HL-60 (cell line): ENCODE measurements around the gene APC2.

Experiments
- DNase-seq, 2 experiments: peaks; one replicate each; pipeline ENCODE4 v3.0.0-alpha.2; 2010 to 2020; ENCODE audit warnings: low read depth in 1 of 2, low spot score in 1 of 2
- H3K27ac ChIP-seq: fragments of 250-450 bp; sonication (Bioruptor Pico); replicated peaks from 2 replicates; pipeline ENCODE4 v1.5.1; 2020; ENCODE audit warnings: mild to moderate bottlenecking, moderate library complexity
- H3K27me3 ChIP-seq: fragments of 250-450 bp; sonication (Bioruptor Pico); 2 replicates; pipeline ENCODE4 v1.5.1; 2021; ENCODE audit warnings: mild to moderate bottlenecking, moderate library complexity; ENCODE audit not compliant: insufficient read depth, poor library complexity, severe bottlenecking
- H3K4me3 ChIP-seq: replicated peaks from 2 replicates; pipeline ENCODE4 v1.5.1; 2011; ENCODE audit warnings: mild to moderate bottlenecking, control low read depth, low read length; ENCODE audit not compliant: insufficient read depth
- GABPA ChIP-seq: IDR thresholded peaks from 2 replicates; pipeline ENCODE4 v1.6.1; 2012; ENCODE audit warnings: low read depth
- POLR2AphosphoS5 ChIP-seq: IDR thresholded peaks from 2 replicates; pipeline ENCODE4 v1.6.1; 2012; ENCODE audit warnings: low read depth
- SPI1 ChIP-seq: IDR thresholded peaks from 2 replicates; pipeline ENCODE4 v1.6.1; 2012; ENCODE audit warnings: low read depth, mild to moderate bottlenecking, borderline replicate concordance
- TF ChIP-seq, protein P1 (sequence below): IDR thresholded peaks from one replicate; pipeline ENCODE4 v1.5.1; 2011; ENCODE audit warnings: low read length, control low read depth, inconsistent platforms; ENCODE audit not compliant: insufficient read depth
- TF ChIP-seq, protein P2 (sequence below): IDR thresholded peaks from 2 replicates; pipeline ENCODE4 v1.6.1; 2012; ENCODE audit warnings: low read depth; ENCODE audit not compliant: insufficient replicate concordance

Gene APC2

DNA sequence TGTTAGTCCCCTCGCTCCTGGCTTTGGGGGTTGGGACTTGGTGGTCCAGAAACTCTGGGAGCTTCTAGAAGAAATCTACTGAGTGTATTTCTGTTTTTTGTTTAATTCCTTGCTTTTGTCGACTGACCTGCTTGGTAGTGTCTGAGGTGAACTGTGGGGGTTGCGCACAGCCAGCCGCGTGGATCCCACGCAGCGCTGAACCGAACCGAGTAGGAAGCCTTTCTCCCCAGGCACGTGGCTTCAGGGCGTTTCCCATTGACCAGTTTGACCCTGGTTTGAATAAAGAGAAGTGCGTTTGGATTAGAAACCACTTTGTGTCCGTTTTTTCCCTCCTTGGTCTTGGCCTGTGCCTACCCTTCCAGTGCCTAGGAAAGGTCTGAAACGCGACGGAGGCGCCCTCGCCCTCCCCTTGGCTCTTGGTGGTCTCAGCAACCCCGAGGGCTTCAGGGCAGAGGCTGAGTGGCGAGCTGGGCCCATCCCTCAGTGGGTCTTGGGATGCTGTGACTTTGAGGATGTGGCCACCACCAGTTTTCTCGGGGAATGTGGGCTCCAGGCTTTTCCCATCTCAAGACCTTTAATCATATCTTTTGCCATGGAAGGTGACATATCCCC, 14.4 kb upstream of the APC2 start:
- Histone ChIP-seq H3K4me3 (no peak overlapping the region), H3K27me3 (no peaks in the 10 kb centered on the region), H3K27ac (no peak overlapping the region)
- no peak for DNase-seq
- TF ChIP-seq POLR2AphosphoS5 (peak; percentile 48; the same call in 1 of the 2 replicates), GABPA (no peak), SPI1 (no peak)
- TF ChIP-seq, protein P1, sequence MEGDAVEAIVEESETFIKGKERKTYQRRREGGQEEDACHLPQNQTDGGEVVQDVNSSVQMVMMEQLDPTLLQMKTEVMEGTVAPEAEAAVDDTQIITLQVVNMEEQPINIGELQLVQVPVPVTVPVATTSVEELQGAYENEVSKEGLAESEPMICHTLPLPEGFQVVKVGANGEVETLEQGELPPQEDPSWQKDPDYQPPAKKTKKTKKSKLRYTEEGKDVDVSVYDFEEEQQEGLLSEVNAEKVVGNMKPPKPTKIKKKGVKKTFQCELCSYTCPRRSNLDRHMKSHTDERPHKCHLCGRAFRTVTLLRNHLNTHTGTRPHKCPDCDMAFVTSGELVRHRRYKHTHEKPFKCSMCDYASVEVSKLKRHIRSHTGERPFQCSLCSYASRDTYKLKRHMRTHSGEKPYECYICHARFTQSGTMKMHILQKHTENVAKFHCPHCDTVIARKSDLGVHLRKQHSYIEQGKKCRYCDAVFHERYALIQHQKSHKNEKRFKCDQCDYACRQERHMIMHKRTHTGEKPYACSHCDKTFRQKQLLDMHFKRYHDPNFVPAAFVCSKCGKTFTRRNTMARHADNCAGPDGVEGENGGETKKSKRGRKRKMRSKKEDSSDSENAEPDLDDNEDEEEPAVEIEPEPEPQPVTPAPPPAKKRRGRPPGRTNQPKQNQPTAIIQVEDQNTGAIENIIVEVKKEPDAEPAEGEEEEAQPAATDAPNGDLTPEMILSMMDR = no peak
- TF ChIP-seq, protein P2, sequence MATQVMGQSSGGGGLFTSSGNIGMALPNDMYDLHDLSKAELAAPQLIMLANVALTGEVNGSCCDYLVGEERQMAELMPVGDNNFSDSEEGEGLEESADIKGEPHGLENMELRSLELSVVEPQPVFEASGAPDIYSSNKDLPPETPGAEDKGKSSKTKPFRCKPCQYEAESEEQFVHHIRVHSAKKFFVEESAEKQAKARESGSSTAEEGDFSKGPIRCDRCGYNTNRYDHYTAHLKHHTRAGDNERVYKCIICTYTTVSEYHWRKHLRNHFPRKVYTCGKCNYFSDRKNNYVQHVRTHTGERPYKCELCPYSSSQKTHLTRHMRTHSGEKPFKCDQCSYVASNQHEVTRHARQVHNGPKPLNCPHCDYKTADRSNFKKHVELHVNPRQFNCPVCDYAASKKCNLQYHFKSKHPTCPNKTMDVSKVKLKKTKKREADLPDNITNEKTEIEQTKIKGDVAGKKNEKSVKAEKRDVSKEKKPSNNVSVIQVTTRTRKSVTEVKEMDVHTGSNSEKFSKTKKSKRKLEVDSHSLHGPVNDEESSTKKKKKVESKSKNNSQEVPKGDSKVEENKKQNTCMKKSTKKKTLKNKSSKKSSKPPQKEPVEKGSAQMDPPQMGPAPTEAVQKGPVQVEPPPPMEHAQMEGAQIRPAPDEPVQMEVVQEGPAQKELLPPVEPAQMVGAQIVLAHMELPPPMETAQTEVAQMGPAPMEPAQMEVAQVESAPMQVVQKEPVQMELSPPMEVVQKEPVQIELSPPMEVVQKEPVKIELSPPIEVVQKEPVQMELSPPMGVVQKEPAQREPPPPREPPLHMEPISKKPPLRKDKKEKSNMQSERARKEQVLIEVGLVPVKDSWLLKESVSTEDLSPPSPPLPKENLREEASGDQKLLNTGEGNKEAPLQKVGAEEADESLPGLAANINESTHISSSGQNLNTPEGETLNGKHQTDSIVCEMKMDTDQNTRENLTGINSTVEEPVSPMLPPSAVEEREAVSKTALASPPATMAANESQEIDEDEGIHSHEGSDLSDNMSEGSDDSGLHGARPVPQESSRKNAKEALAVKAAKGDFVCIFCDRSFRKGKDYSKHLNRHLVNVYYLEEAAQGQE = no peak

DNA sequence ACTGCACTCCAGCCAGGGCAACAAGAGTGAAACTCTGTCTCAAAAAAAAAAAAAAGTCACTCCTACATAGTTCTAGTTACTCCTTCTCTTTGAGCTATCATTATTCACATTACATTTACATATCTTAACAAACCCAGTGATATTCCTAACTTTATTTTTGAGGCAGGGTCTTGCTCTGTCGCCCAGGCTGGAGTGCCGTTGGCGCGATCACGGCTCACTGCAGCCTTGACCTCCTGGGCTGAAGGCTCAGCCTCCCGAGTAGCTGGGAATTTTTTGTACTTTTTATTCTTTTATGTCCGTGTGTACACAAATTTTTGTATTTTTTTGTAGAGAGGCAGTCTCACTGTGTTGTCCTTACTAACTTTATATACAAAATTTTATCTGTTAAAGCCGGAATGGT, 12.3 kb upstream of the APC2 start:
- TF ChIP-seq GABPA (no peak), SPI1 (no peak), POLR2AphosphoS5 (no peak)
- TF ChIP-seq, protein P1 = no peak
- TF ChIP-seq, protein P2 = no peak
- no peaks in the 10 kb centered on the region for H3K27me3 ChIP-seq
- H3K4me3 ChIP-seq = no peak overlapping the region
- H3K27ac ChIP-seq = peak overlapping the region; percentile 94
- DNase-seq = no peak

DNA sequence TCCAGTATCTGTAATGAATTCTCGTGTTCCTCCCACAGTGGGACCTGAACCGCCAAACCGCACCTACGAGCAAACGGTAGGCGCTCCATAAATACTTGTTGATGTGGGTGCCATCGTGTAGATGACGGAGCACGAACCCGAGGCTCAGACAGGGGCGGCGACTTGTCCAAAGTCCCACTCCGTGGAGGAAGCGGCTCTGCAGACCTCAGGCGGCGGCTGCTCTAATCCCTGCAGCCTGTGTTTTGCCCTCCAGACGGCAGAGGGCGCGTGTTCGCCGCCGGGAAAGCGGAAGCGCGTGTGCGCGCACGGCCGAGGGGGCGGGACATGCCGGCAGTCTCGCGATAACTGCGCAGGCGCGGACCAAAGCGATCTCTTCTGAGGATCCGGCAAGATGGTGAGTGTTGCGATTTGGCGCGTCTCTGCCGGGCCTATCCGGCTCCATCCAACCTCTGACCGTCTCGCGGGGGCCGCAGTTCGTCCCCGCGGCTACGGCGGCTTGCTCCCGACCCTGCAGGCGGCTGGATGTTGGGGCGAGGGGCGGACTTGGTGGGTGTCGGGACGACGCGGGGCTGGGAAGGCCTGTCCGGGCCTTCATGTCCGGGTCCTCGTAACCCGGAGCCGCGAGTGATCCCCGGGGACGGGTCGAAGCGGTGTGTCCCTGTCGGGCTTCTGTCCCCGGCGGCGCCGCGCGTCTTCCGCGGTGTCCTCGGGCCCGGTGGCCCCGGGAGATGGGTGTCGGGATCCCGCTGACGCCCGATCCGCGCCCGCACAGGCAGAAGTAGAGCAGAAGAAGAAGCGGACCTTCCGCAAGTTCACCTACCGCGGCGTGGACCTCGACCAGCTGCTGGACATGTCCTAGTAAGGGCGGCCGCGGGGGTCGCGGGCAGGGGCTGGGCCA, 11.6 kb upstream of the APC2 start, which contains the start of gene RPS15:
Gene RPS15, plus strand, starts transcription at position 362 of the 898 bp plus-strand sequence. Its CDS starts 30 bp downstream, at position 392.
- H3K4me3 ChIP-seq = peak within 1 kb of the TSS; percentile 86
- no peaks in the 10 kb centered on the region for H3K27me3 ChIP-seq
- H3K27ac ChIP-seq = peak within 1 kb of the TSS; percentile 94
- DNase-seq = peak; percentile 93 to 96
- TF ChIP-seq, protein P1 = peak; percentile 95
- TF ChIP-seq SPI1 (peak; percentile 92), POLR2AphosphoS5 (peak; percentile 99), GABPA (peak; percentile 83)
- TF ChIP-seq, protein P2 = peak; percentile 83
